Anterior cingulate cortex (tissue), 58 donors: ENCODE data around the gene C1QTNF4.
"Not testable (repeated sequence)": the region's sequence is repeated elsewhere in the genome, so short reads cannot be mapped to it uniquely, and the experiment has no call there.

ENCODE experiments used
- DNase-seq, 58 donors: peaks; one replicate each; lab custom pipeline; 2025; lab: John Stamatoyannopoulos, UW

C1QTNF4 gene

DNA sequence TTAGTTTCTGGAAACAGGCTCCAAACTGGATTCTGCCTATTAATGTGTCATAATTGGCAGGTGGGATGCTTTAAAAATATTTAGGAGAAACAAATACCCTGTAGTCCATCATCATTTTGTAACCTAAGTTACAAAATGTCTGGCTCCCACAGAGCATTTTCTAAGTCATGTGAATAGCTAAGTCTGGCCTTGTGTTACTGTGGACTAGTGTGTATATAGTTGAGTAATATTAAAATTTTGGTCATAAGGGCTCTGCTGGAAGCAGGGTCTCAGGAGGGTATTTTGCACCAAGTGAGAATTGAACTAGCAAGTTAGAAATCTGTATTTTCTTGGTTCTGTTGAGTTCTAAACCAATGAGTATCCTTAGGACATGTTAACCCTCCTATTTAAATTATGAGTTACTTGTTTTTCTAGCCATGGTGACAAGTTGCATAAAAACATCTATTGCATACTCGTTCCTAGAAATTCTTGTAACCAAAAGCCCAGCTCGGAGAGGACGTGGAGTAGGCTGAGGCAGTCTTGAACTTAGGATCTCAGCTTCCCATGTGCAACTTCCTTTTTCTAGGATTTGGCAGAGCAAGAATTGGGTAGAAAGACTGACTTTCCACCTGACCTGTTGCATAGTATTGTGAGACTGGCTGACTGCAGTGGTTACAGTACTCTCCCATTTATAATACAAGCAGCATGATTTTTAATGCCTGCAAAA, 23.4 kb downstream of the C1QTNF4 start:
- no peak for DNase-seq

DNA sequence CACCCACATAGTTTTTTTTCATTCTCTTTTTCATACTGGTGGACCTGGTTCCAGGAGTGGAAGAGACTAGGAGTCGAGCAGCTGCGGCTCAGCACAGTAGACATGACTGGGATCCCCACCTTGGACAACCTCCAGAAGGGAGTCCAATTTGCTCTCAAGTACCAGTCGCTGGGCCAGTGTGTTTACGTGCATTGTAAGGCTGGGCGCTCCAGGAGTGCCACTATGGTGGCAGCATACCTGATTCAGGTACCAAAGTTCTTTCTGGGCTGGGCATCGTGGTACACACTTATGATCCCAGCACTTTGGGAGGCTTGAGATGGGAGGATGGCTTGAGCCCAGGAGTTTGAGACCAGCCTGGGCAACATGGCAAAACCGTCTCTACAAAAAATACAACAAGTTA, 24.6 kb downstream of the C1QTNF4 start:
- DNase-seq, result no peak

DNA sequence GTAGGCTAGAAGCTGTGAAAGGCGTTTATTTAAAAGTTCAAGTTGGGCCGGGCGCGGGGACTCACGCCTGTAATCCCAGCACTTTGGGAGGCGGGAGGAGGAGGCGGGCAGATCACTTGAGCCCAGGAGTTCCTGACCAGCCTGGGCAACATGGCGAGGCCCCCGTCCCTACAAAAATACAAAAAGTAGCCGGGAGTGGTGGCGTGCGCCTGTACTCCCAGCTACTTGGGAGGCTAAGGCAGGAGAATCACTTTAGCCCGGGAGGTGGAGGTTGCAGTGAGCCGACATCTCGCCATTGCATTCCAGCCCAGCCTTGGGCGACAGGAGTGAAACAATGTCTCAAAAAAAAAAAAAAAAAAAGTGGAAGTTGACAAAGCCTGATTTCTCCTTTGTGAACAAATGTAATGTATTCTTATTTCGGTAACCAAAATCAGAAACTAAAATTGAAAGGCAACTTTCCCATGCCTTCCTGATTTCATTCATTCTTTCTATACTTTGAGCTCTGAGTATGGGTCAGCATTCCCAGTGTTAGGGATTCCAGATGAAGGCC, 28.0 kb downstream of the C1QTNF4 start:
- DNase-seq, result no peak

DNA sequence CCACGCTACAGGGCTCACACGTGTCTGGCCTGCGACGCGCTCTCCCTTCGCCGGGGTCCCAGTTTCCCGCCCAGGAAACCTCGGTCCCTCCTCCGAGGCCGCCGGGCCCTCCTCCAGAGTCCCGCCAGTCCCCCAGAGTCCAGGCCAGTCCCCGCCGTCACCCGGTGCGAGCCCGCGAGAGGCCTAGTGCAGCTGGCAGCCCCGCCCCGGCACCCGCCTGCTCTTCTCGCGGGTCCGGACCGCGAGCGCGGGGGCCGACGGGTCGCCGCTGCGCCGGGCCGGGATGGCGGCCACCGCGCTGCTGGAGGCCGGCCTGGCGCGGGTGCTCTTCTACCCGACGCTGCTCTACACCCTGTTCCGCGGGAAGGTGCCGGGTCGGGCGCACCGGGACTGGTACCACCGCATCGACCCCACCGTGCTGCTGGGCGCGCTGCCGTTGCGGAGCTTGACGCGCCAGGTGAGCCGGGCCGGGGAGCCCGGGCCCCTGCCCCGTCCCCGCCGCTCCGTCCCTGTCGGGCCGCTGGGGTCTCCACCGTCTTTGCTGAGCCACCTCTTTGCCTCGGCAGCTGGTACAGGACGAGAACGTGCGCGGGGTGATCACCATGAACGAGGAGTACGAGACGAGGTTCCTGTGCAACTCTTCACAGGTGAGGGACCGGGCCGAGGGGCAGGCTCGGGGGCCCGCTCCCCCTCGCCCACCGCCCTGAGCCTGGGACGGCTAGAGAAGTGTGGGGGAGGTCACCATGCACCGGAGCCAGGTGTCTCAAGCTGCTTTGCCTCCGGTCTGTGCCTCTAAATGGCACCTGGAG, 28.7 kb downstream of the C1QTNF4 start, which contains the start of gene PTPMT1:
Gene PTPMT1 (plus strand): TSS at position 260 of the 809 bp plus-strand sequence. CDS start 24 bp downstream, at position 284.
- peak in 28 of 58 donors; percentile 12 to 64 (median 34) for DNase-seq

DNA sequence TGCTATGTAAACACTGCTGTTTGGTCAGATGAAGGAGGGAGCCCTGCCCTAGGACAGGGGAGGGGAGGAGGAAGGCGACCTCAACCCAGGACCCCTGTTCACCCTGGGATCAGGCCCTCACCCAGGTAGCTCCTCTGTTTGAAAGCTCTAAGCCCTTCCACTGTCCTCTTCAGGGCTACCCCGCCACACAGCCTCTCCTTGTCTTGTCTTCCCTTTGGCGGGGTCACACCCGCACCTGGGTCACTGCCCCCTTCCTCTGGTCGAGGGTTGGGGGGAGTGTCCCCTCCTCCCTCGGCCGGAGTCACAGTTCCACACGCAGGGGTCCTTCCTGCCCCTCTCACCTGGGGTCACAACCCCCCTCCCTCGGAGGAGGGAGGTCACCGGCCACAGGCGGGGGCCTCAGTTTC, 29.3 kb downstream of the C1QTNF4 start:
- no peak for DNase-seq

DNA sequence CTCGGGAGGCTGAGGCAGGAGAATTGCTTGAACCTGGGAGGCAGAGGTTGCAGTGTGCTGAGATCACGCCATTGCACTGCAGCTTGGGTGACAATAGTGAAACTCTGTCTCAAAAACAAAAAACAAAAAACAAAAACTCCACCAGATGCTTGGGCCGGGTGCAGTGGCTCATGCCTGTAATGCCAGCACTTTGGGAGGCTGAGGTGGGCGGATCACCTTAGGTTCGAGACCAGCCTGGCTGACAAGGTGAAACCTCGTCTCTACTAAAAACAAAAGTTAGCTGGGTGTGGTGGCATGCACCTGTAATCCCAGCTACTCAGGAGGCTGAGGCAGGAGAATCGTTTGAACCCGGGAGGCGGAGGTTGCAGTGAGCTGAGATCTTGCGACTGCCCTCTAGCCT, 29.8 kb downstream of the C1QTNF4 start:
- not testable (repeated sequence) for DNase-seq

DNA sequence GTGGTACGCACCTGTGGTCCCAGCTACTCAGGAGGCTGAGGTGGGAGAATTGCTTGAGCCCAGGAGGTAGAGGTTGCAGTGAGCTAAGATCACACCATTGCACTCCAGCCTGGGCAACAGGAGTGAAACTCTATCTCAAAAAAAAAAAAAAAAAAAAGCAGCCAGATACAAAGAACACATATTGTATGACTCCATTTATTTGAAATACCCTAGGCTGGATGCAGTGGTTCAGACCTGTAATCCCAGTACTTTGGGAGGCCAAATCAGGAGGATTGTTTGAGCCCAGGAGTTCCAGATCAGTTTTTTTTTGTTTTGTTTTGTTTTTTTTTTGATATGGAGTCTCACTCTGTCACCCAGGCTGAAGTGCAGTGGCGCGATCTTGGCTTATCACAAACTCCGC, 31.8 kb downstream of the C1QTNF4 start:
- DNase-seq, result not testable (repeated sequence)

DNA sequence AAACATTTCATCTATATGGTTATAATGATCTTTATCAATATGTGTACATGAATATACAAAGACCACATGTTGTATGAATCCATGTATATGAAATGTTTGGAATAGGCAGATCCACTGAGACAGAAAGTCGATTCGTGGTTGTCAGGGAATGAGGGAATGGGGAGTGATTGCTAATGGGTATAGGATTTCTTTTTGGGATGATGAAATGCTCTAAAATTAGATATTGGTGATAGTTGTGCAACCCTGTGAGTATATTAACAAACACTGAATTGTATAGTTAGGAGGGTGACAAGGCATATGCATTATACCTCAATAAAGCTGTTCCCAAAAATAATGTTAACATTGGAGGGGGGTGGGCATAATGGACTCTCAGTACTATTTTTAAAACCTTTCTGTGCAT, 33.8 kb downstream of the C1QTNF4 start:
- DNase-seq, result no peak

DNA sequence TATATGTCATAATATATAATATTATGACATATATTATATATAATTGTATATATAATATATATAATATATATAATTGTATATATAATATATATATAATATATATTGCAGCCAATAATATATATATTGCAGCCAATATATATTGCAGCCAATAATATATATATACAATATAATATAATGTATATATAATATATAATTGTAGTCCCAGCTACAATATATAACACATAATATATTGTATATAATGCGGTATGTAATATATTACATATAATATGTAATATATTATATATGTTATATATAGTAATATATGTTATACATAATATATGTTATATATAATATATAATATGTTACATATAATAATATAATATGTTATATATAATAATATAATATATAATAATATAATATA, 35.5 kb downstream of the C1QTNF4 start:
- DNase-seq, result no peak

DNA sequence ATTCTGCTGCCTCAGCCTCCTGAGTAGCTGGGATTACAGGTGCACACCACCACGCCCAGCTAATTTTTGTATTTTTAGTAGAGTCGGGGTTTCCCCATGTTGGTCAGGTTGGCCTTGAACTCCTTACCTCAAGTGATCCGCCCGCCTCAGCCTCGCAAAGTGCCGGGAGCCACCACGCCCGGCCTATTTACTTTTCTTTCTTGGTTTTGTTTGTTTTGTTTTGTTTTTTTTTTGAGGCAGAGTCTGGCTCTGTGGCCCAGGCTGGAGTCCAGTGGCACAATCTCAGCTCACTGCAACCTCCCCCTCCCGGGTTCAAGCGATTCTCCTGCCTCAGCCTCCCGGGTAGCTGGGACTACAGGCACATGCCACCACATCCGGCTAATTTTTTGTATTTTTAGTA, 37.2 kb downstream of the C1QTNF4 start:
- DNase-seq, result not testable (repeated sequence)

DNA sequence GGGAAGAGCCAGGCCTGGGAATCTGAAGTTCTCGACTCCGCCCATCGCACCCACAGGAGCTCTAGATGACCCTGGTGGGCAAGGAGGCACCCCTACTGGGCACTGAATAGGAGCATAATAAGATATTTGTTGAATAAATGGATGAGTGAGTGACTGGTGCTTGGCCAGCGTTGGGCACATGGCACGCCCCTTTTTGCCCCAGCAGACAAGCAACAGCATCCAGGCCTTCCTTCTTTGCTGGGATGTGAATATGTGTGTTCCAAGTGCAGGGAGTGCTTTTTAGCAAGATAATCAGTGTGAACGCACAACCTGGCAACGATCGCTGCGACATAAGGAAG, 40.8 kb downstream of the C1QTNF4 start:
- DNase-seq, result peak in 3 of 58 donors; percentile 51 to 84 (median 55)

DNA sequence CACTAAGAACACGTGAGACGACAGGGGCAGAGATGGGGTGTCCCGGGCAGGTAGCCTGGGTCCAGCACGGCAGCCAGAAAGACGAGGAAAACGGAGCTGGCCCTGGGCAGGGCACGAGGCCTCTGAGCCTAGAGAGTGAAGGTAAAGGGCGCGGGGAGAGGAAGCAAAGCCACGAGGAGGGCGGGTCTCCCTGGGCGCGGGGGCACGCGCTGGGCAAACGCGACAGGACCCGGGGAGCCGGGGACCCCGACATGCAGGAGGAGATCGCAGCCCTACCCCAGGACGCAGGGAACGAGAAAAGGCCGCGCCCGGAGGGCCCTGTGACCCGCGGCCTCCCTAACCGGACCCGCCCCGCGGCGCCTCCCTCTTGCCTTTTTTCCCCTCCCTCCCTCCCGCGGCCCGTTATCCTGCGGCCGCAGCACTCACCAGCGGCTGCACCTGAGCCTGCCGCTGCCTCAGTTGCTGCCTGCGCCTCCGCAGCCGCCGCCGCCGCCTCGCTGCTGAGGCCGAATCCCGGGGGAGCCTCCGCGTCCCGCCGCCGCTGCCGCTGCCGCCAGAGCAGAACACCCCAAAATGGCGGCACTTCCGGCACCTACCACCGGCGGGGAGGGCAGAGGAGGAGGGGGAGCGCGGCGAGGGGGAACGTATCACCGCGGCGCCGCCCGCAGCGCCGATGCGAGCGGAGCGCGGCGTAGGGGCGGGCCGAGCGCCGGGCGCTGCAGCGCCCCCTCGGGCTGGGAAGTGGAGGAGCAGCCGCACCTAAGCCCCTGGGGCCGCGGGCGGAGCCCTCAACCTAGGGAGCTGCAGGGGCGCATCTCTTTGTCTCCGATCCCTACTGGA, 41.4 kb downstream of the C1QTNF4 start, which contains the start of gene CELF1:
Gene CELF1 (minus strand): TSS at position 567 of the 840 bp plus-strand sequence. CDS start 53,609 bp downstream, outside the sequence.
- peak in 57 of 58 donors; percentile 46 to 92 (median 84) for DNase-seq

DNA sequence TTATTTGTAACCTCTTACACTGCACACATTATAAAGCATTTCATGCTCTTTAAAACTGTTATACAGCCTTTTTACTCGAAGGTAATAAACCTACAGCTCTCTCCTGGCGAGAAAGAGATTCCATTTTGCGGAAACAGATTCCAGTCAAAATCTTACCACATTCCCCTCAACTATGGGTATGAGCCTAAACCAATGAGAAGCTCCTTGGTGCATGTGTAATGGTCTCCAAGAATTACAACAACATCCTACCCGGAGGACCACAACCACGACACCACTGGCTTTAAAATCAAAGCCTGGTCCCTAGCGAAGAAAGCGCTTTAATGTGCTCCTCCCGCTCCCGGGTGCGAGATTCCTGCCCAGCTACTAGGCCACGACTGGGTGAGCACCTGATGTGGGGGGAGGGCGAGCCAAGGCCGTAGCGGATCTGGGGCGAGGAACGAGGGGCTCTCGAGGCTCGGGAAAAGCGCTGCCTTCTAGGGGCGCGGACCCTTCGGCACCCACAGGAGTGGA, 42.1 kb downstream of the C1QTNF4 start:
- DNase-seq, result peak in 13 of 58 donors; percentile 18 to 55 (median 39)

DNA sequence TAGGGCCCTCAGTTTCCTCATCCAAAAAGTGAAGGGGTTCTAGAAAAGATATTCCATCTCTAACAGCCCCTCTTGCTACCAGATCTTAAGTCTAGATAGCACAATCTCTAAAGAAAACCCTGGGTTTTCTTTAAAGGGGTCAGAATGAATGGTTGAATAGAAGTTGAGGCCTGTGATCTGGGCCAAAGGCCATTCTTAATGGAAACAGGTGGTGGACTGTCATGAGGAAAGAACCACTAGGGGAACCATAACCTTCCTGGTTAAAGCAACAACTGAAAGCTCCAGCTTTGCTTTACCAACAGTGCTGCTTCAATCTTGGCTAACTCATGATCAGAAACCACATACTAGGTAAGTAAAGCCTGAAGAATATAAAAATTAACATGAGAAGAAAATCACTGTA, 43.1 kb downstream of the C1QTNF4 start:
- DNase-seq, result no peak

DNA sequence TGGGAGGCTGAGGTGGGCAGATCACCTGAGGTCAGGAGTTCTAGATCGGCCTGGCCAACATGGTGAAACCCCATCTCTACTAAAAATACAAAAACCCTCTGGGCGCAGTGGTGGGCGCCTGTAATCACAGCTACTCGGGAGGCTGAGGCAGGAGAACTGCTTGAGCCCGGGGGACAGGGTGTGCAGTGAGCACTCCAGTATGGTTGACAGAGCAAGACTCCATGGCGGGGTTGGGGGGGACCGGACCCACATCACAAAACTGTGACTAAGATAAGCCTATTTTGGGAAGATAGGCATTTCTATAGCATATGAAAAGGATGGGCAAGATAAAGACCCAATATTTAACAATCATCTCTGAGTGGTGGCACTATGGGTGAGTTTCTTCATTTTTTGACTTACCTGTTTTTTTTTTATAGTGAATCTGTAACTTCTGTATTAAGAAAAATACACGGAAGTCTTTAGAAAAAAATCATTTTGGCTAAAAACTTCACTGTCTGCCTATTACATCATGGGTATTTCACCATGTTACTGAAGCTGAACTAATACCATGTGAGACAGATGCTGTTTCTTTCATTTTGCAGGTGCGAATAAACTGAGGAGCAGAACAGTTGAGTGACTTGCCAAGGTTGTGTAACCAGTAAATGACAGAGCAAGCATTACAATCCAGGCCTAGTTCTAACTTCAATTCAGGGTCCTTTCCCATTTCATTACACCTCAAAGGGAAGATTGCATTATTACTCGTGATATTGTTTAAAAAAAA, 43.7 kb downstream of the C1QTNF4 start:
- no peak for DNase-seq

DNA sequence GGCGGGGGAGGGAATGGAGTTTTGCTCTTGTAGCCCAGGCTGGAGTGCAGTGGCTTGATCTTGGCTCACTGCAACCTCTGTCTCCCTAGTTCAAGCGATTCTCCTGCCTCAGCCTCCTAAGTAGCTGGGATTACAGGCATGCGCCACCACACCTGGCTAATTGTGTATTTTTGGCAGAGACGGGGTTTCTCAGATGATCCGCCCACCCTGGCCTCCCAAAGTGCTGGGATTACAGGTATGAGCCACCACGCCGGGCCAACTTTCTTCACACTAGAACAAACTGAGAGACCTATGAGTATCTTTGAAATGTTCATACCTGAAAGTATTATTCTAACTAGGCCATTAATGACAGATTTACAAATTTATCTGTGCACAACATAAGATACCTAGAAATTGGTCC, 47.9 kb downstream of the C1QTNF4 start:
- DNase-seq, result not testable (repeated sequence)

DNA sequence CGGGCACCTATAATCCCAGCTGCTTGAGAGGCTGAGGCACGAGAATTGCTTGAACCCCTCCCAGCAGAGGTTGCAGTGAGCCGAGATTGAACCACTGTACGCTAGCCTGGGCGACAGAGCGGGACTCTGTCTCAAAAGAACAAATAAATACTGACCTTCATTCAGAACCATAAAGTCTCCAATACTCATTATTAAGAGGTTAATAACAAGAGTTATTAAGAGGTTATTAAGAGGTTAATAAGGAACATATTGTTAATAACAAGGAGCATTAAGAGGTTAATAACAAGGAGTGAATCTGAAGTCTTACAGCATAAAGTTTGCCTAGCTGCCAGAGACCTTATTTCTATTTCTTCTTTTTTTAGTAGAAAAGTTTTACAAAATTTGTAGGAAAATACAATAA, 48.9 kb downstream of the C1QTNF4 start:
- DNase-seq, result no peak

DNA sequence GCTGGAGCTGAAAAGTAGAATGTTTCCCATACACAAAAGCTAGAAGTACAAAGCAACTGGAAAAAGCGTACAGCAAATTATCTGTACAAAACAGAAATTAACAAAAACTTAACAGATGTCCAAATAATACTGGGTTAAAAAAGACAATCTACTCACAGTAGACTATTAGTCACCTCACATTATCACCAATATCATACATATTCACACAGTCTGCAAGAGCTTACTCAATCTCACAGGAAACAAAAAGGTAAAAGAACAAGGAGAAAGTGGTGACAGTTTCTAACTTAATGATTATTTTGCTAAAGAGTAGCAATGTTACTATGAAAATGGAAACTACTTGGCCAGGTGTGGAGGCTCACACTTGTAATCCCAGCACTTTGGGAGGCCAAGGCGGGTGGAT, 53.1 kb downstream of the C1QTNF4 start:
- DNase-seq, result no peak

DNA sequence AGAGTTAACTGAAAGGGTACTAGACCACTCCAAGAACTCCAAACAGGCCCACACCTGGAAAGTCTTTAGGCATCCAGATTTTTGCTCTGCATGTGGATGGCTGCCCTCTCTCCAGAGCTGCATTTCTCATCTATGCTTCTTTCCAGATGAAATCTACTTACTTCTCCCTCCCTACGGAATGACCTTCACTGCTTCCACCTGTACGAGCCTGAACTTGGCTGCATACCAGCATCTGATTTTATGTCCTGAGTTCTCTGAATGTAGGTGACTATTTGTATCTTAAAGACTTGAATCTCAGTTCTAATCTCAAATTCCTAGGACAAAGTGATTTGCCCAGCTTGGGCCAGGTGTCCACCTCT, 54.6 kb downstream of the C1QTNF4 start:
- DNase-seq, result no peak
